CD8-positive, alpha-beta memory T cell (primary cell): Measurements from ENCODE around the gene BNC2. TPM values are rescaled to one million over a fixed set of nuclear protein-coding genes. Genes with fewer than 3 reads are reported as not detected.

Experiments used
- CTCF ChIA-PET: fragments of 350-600 bp; sonication (Branson Sonifier 250); formaldehyde crosslinking; loops from one replicate; lab custom pipeline; 2021; ENCODE audit warnings: antibody characterized with exemption; lab: Charles Lee
- POLR2A ChIA-PET: fragments of 350-600 bp; sonication (Branson Sonifier 250); formaldehyde crosslinking; loops from one replicate; lab custom pipeline; 2021; ENCODE audit warnings: antibody characterized with exemption; lab: Charles Lee
- DNase-seq, 5 donors: peaks; one replicate each; pipeline versions ENCODE4 v3.0.0 to v3.0.0-alpha.2; 2020 to 2022; ENCODE audit warnings: mixed read lengths in 1 of 5
- H3K27ac ChIP-seq: one replicate; pipeline ENCODE4 v1.7.0; 2013; ENCODE audit warnings: low read depth, mild to moderate bottlenecking, low read length, moderate library complexity
- H3K27me3 ChIP-seq: 2 replicates; pipeline ENCODE4 v1.7.0; 2013; ENCODE audit warnings: low read length, mild to moderate bottlenecking; ENCODE audit not compliant: insufficient read depth, poor library complexity, severe bottlenecking
- H3K36me3 ChIP-seq: 2 replicates; pipeline ENCODE4 v1.7.0; 2013; ENCODE audit warnings: mild to moderate bottlenecking, low read length, moderate library complexity; ENCODE audit not compliant: insufficient read depth
- H3K4me1 ChIP-seq: 2 replicates; pipeline ENCODE4 v1.7.0; 2013; ENCODE audit warnings: mild to moderate bottlenecking, low read length, moderate library complexity; ENCODE audit not compliant: insufficient read depth
- H3K4me3 ChIP-seq: 2 replicates; pipeline ENCODE4 v1.7.0; 2013; ENCODE audit warnings: mild to moderate bottlenecking, low read length
- H3K9me3 ChIP-seq: 2 replicates; pipeline ENCODE4 v1.7.0; 2013; ENCODE audit warnings: mild to moderate bottlenecking, low read length
- H3K27ac Mint-ChIP-seq, 8 donors: one replicate each; pipeline ENCODE4 v1.8.0; 2020 to 2021; ENCODE audit warnings: mixed read lengths in 8 of 8, mild to moderate bottlenecking in 6 of 8, inconsistent platforms in 3 of 8, moderate library complexity in 3 of 8
- H3K27me3 Mint-ChIP-seq, 2 donors: one replicate each; pipeline ENCODE4 v1.8.0; 2020 to 2021; ENCODE audit warnings: mixed read lengths in 2 of 2, mild to moderate bottlenecking in 1 of 2, moderate library complexity in 1 of 2
- H3K36me3 Mint-ChIP-seq, 3 donors: one replicate each; pipeline ENCODE4 v1.8.0; 2020 to 2021; ENCODE audit warnings: mixed read lengths in 3 of 3, inconsistent platforms in 1 of 3, mild to moderate bottlenecking in 1 of 3
- H3K4me1 Mint-ChIP-seq, 3 donors: one replicate each; pipeline ENCODE4 v1.8.0; 2020 to 2021; ENCODE audit warnings: mixed read lengths in 3 of 3, inconsistent platforms in 1 of 3, mild to moderate bottlenecking in 1 of 3
- H3K4me3 Mint-ChIP-seq, 7 donors: one replicate each; pipeline ENCODE4 v1.8.0; 2020 to 2021; ENCODE audit warnings: mixed read lengths in 7 of 7, mild to moderate bottlenecking in 6 of 7, moderate library complexity in 4 of 7, inconsistent platforms in 2 of 7
- H3K9me3 Mint-ChIP-seq, 5 donors: one replicate each; pipeline ENCODE4 v1.8.0; 2020 to 2022; ENCODE audit warnings: mixed read lengths in 5 of 5, mild to moderate bottlenecking in 3 of 5, moderate library complexity in 2 of 5, inconsistent platforms in 1 of 5
- polyA plus RNA-seq: library from polyadenylated mRNA; unstranded; fragments of 300-500 nt; fragmentation: Illumina TruSeq; gene quantifications from one replicate; pipeline ENCODE4 v1.2.3, GENCODE V29; 2021
- total RNA-seq, 2 experiments: library from RNA; stranded (reverse); gene quantifications; one replicate each; pipeline ENCODE4 v1.2.3, GENCODE V29; 2021

The BNC2 gene
- total and polyA plus RNA-seq, 3 experiments from 2014 or later, result 0.18 TPM; not detected in 2

DNA sequence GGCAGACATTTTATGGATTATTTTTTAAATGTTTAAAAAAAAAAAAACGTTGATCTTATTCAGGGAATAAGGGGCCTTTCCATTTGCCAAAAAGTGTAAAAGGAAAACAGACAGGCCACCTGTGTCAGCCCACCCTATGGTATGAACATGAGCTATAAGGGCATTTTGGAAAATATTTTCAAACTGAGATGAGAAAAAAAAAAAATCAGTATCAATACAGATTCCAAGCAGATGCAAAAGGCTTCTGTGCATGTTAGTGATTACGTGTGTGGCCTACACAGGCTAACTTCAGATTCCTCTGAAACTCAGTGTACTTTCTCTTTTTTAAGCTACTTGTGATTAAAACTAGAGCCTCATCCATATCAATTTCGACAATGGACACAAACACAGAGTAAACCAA lies 189.9 kb downstream of the BNC2 start:
- ChIA-PET POLR2A (no interaction called here), CTCF (no interaction called here)
- Histone ChIP-seq H3K36me3 (no peaks in the 10 kb centered on the region), H3K9me3 (no peaks in the 10 kb centered on the region), H3K4me3 (no peak overlapping the region), H3K4me1 (no peaks in the 10 kb centered on the region), H3K27me3 (no peaks in the 10 kb centered on the region), H3K27ac (no peak overlapping the region)
- peaks cover 0 to 17% (median 5%) of the 10 kb centered on the region in 5 donors for H3K9me3 Mint-ChIP-seq
- no peaks in the 10 kb centered on the region for H3K4me1 Mint-ChIP-seq
- no peak for DNase-seq
- no peak overlapping the region for H3K27ac Mint-ChIP-seq
- no peaks in the 10 kb centered on the region for H3K27me3 Mint-ChIP-seq
- no peak overlapping the region for H3K4me3 Mint-ChIP-seq
- no peaks in the 10 kb centered on the region for H3K36me3 Mint-ChIP-seq

DNA sequence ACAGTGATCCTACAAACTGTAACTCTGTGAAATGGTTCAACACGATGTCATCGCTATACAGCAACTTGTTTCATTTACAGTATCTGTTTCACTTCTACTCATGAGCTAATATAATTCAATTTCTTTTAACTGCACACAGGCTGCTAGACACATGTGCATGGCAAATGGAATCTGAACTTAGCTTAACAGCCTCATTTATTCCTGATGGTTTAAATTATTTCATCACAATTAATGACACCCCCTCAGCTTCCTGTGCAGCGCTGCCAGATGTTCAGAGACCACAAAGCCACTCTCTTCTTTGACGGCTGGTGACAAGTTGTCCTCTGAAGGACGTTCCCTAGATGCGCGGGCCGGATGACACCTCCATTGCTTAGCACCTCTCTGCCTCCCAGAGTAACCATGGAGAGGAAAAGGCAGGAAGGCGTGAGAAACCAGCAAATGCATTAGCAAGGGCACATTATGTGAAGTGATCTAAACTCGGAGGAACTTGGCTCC lies 191.1 kb downstream of the BNC2 start:
- H3K4me1 Mint-ChIP-seq, result no peaks in the 10 kb centered on the region
- POLR2A ChIA-PET, result no interaction called here

DNA sequence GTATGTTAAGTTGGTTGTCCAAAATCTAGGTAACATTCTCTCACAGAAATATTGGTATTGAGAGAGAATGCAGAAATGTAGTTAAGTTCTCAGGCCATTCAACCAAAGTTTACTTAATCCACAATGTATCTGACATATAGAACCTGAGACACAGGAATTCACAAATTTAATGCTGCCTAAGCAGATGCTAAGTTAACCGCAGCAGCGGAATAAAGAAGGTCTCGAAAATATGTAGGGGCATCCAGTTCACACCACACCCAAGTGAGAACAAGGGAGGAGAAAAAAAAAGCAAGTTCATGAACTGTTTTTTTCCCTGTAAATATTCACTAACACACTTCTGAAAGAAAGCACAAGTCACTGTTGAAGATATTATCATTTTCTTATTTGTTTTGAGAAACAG lies 194.0 kb downstream of the BNC2 start:
- no peak overlapping the region for H3K4me3 ChIP-seq
- ChIA-PET POLR2A (no interaction called here), CTCF (no interaction called here)
- H3K9me3 ChIP-seq, result no peaks in the 10 kb centered on the region
- no peaks in the 10 kb centered on the region for H3K4me1 ChIP-seq
- Mint-ChIP-seq H3K4me1 (no peaks in the 10 kb centered on the region), H3K4me3 (no peak overlapping the region), H3K27ac (no peak overlapping the region), H3K36me3 (no peaks in the 10 kb centered on the region), H3K9me3 (peaks cover 0 to 16% (median 5%) of the 10 kb centered on the region in 5 donors), H3K27me3 (no peaks in the 10 kb centered on the region)
- H3K36me3 ChIP-seq, result no peaks in the 10 kb centered on the region
- H3K27ac ChIP-seq, result no peak overlapping the region
- no peak for DNase-seq
- no peaks in the 10 kb centered on the region for H3K27me3 ChIP-seq

More for the DNA sequence above, 191.1 kb downstream of the BNC2 start:
- Histone ChIP-seq H3K4me1 (no peaks in the 10 kb centered on the region), H3K27me3 (no peaks in the 10 kb centered on the region), H3K4me3 (no peak overlapping the region), H3K36me3 (no peaks in the 10 kb centered on the region), H3K27ac (no peak overlapping the region), H3K9me3 (no peaks in the 10 kb centered on the region)
- no peak for DNase-seq
- Mint-ChIP-seq H3K9me3 (peaks cover under 1 to 17% (median 5%) of the 10 kb centered on the region in 5 donors), H3K27me3 (no peaks in the 10 kb centered on the region), H3K4me3 (no peak overlapping the region), H3K27ac (no peak overlapping the region), H3K36me3 (no peaks in the 10 kb centered on the region)
- CTCF ChIA-PET, result no interaction called here

DNA sequence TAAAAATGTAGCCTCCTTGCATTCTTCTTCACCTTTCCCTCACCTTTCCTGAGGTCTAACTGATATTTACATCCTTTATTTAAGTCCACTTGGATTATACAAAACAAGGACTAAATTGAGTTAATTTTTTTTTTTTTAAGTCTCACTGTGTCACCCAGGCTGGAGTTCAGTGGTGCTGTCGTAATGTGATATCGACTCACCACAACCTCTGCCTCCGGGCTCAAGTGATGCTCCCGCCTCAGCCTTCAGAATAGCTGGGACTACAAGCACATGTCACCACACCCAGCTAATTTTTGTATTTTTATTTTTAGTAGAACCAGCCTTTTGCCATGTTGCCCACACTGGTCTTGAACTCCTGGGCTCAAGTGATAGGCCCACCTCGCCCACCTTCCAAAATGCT lies 195.3 kb downstream of the BNC2 start:
- peaks cover 0 to 16% (median 5%) of the 10 kb centered on the region in 5 donors for H3K9me3 Mint-ChIP-seq
- no peaks in the 10 kb centered on the region for H3K27me3 Mint-ChIP-seq
- no peak for DNase-seq
- ChIA-PET POLR2A (no interaction called here), CTCF (no interaction called here)
- Histone ChIP-seq H3K27ac (no peak overlapping the region), H3K4me3 (no peak overlapping the region), H3K9me3 (no peaks in the 10 kb centered on the region), H3K27me3 (no peaks in the 10 kb centered on the region), H3K4me1 (no peaks in the 10 kb centered on the region), H3K36me3 (no peaks in the 10 kb centered on the region)
- H3K4me1 Mint-ChIP-seq, result no peaks in the 10 kb centered on the region
- no peaks in the 10 kb centered on the region for H3K36me3 Mint-ChIP-seq
- H3K27ac Mint-ChIP-seq, result peak overlapping the region in 1 of 8 donors; percentile 29
- no peak overlapping the region for H3K4me3 Mint-ChIP-seq

DNA sequence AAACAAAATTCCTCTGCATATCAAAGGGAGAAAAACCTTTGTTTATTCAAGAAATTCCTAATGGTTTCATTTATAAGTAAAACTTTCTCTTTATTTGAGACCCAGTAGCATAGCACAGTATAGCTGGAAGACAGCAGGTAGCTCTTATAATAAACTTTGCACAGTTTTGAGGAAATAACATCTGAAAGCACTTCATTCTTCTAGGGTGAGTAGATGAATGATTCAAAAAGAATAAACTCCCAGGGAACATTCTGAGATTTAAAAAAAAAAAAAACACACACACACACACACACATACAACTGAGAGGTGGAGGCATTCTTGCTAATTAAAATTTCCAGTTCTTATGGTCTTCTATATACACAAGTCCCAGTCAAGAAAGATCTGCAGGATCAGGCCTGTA lies 197.3 kb downstream of the BNC2 start:
- POLR2A ChIA-PET, result no interaction called here
- Histone ChIP-seq H3K36me3 (no peaks in the 10 kb centered on the region), H3K27me3 (no peaks in the 10 kb centered on the region), H3K9me3 (no peaks in the 10 kb centered on the region), H3K4me1 (no peaks in the 10 kb centered on the region), H3K27ac (no peak overlapping the region), H3K4me3 (no peak overlapping the region)
- no peak for DNase-seq
- no peaks in the 10 kb centered on the region for H3K36me3 Mint-ChIP-seq
- H3K9me3 Mint-ChIP-seq, result peaks cover 2 to 16% (median 5%) of the 10 kb centered on the region in 5 donors
- H3K4me3 Mint-ChIP-seq, result no peak overlapping the region
- H3K4me1 Mint-ChIP-seq, result no peaks in the 10 kb centered on the region
- CTCF ChIA-PET, result no interaction called here
- H3K27ac Mint-ChIP-seq, result no peak overlapping the region
- no peaks in the 10 kb centered on the region for H3K27me3 Mint-ChIP-seq

DNA sequence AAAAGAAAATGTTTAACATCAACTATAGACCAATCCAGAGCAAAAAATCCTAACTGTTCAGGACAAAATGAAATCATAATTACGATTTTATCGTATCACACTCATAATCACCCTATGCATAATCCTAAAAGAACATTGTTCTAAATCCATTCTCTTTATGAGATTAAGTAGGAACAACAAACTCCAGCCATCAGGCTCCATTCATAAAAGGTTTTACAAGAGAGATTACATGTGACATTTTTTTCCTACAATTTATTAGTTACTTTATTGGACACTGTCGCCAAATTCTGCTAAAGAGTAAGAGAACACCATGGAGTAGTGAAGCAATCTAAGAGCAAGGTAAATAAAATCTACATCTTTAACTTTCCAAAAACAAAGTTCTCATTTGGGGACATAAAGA lies 198.0 kb downstream of the BNC2 start:
- no peaks in the 10 kb centered on the region for H3K36me3 Mint-ChIP-seq
- Histone ChIP-seq H3K27me3 (no peaks in the 10 kb centered on the region), H3K4me1 (no peaks in the 10 kb centered on the region), H3K4me3 (no peak overlapping the region), H3K36me3 (no peaks in the 10 kb centered on the region), H3K9me3 (no peaks in the 10 kb centered on the region), H3K27ac (no peak overlapping the region)
- ChIA-PET CTCF (no interaction called here), POLR2A (no interaction called here)
- no peak for DNase-seq
- H3K9me3 Mint-ChIP-seq, result peaks cover 2 to 16% (median 6%) of the 10 kb centered on the region in 5 donors
- no peaks in the 10 kb centered on the region for H3K27me3 Mint-ChIP-seq
- H3K4me3 Mint-ChIP-seq, result no peak overlapping the region
- H3K27ac Mint-ChIP-seq, result no peak overlapping the region
- no peaks in the 10 kb centered on the region for H3K4me1 Mint-ChIP-seq

GRCh38 chr9:16671591-16672137 lies 198.8 kb downstream of the BNC2 start:
- no peak overlapping the region for H3K4me3 ChIP-seq
- H3K36me3 Mint-ChIP-seq, result no peaks in the 10 kb centered on the region
- no peaks in the 10 kb centered on the region for H3K27me3 ChIP-seq
- DNase-seq, result no peak
- H3K9me3 ChIP-seq, result no peaks in the 10 kb centered on the region
- no peaks in the 10 kb centered on the region for H3K27me3 Mint-ChIP-seq
- no peaks in the 10 kb centered on the region for H3K4me1 Mint-ChIP-seq
- H3K4me1 ChIP-seq, result no peaks in the 10 kb centered on the region
- H3K4me3 Mint-ChIP-seq, result no peak overlapping the region
- no peak overlapping the region for H3K27ac Mint-ChIP-seq
- POLR2A ChIA-PET, result no interaction called here
- CTCF ChIA-PET, result no interaction called here
- no peaks in the 10 kb centered on the region for H3K36me3 ChIP-seq
- peaks cover 2 to 16% (median 6%) of the 10 kb centered on the region in 5 donors for H3K9me3 Mint-ChIP-seq
- no peak overlapping the region for H3K27ac ChIP-seq

- Histone ChIP-seq H3K4me1 (no peaks in the 10 kb centered on the region), H3K27me3 (no peaks in the 10 kb centered on the region), H3K4me3 (no peak overlapping the region), H3K36me3 (no peaks in the 10 kb centered on the region), H3K9me3 (no peaks in the 10 kb centered on the region), H3K27ac (no peak overlapping the region)
- peaks cover 2 to 16% (median 6%) of the 10 kb centered on the region in 5 donors for H3K9me3 Mint-ChIP-seq
- H3K4me3 Mint-ChIP-seq, result no peak overlapping the region
- no peak for DNase-seq
- no peak overlapping the region for H3K27ac Mint-ChIP-seq
- ChIA-PET CTCF (no interaction called here), POLR2A (no interaction called here)
- no peaks in the 10 kb centered on the region for H3K4me1 Mint-ChIP-seq
- H3K27me3 Mint-ChIP-seq, result no peaks in the 10 kb centered on the region
- H3K36me3 Mint-ChIP-seq, result no peaks in the 10 kb centered on the region
Measured at GRCh38 chr9:16670791-16671190, 199.7 kb downstream of the BNC2 start.
